WTC11 (cell line): ENCODE data around the gene RARB. TPM values are rescaled to one million over a fixed set of nuclear protein-coding genes. Genes with fewer than 3 reads are reported as not detected.

ENCODE experiments used
- ATAC-seq: fragments of 200-7000 bp; cut with Tn5 transposase; 2 replicates; pipeline ENCODE4 v1.10.0; 2021; ENCODE audit warnings: mild to moderate bottlenecking, moderate library complexity
- CTCF ChIA-PET: fragments of 300-600 bp; sonication (Branson Sonifier 250); formaldehyde crosslinking; loops from one replicate; lab custom pipeline; 2021; ENCODE audit warnings: antibody characterized with exemption; lab: Charles Lee
- POLR2A ChIA-PET: fragments of 350-600 bp; sonication (Branson Sonifier 250); formaldehyde crosslinking; loops from one replicate; lab custom pipeline; 2021; ENCODE audit warnings: antibody characterized with exemption; lab: Charles Lee
- DNase-seq: peaks from one replicate; pipeline ENCODE4 v3.0.0; 2021; ENCODE audit warnings: low spot score
- H3K27ac Mint-ChIP-seq: 2 replicates; pipeline ENCODE4 v1.8.0; 2021; ENCODE audit warnings: mixed read lengths
- H3K27me3 Mint-ChIP-seq: 2 replicates; pipeline ENCODE4 v1.8.0; 2021; ENCODE audit warnings: low read depth, mild to moderate bottlenecking, moderate library complexity, mixed read lengths
- H3K36me3 Mint-ChIP-seq: 2 replicates; pipeline ENCODE4 v1.8.0; 2021; ENCODE audit warnings: mixed read lengths
- H3K4me1 Mint-ChIP-seq: 2 replicates; pipeline ENCODE4 v1.8.0; 2022; ENCODE audit warnings: mixed read lengths
- H3K4me3 Mint-ChIP-seq: 2 replicates; pipeline ENCODE4 v1.8.0; 2021; ENCODE audit warnings: mild to moderate bottlenecking, moderate library complexity, mixed read lengths
- H3K9me3 Mint-ChIP-seq: 2 replicates; pipeline ENCODE4 v1.8.0; 2021; ENCODE audit warnings: mixed read lengths
- CBFB ChIP-seq: sonication (generic); formaldehyde crosslinking; IDR thresholded peaks from 2 replicates; pipeline ENCODE4 v1.8.1; 2022; ENCODE audit warnings: mild to moderate bottlenecking, low read depth, missing genetic modification reagents
- ELF4 ChIP-seq: sonication (generic); formaldehyde crosslinking; IDR thresholded peaks from 2 replicates; pipeline ENCODE4 v1.8.1; 2022; ENCODE audit warnings: low read depth, mild to moderate bottlenecking, moderate library complexity, missing genetic modification reagents
- MYBL2 ChIP-seq: sonication (generic); formaldehyde crosslinking; IDR thresholded peaks from 2 replicates; pipeline ENCODE4 v1.8.1; 2023; ENCODE audit warnings: mild to moderate bottlenecking, moderate library complexity, missing genetic modification reagents
- NR2C2 ChIP-seq: sonication (generic); formaldehyde crosslinking; IDR thresholded peaks from 2 replicates; pipeline ENCODE4 v1.8.0; 2022; ENCODE audit warnings: mild to moderate bottlenecking, missing genetic modification reagents
- NR3C1 ChIP-seq: sonication (generic); formaldehyde crosslinking; conservative IDR thresholded peaks from 2 replicates; pipeline ENCODE4 v1.8.1; 2023; ENCODE audit warnings: low read depth, mild to moderate bottlenecking, missing genetic modification reagents
- OVOL2 ChIP-seq: fragments of 250-450 bp; sonication (Bioruptor Pico); IDR thresholded peaks from 2 replicates; pipeline ENCODE4 v1.9.0; 2021; ENCODE audit warnings: mild to moderate bottlenecking, borderline replicate concordance
- SOX15 ChIP-seq: fragments of 250-450 bp; sonication (Bioruptor Pico); IDR thresholded peaks from 2 replicates; pipeline ENCODE4 v1.9.0; 2021; ENCODE audit warnings: mild to moderate bottlenecking
- TEAD4 ChIP-seq: sonication (generic); formaldehyde crosslinking; IDR thresholded peaks from 2 replicates; pipeline ENCODE4 v1.8.0; 2022; ENCODE audit warnings: mild to moderate bottlenecking, missing genetic modification reagents
- ZNF121 ChIP-seq: sonication (generic); formaldehyde crosslinking; IDR thresholded peaks from 2 replicates; pipeline ENCODE4 v1.8.0; 2023; ENCODE audit warnings: missing genetic modification reagents
- ZNF138 ChIP-seq: sonication (generic); formaldehyde crosslinking; conservative IDR thresholded peaks from 2 replicates; pipeline ENCODE4 v1.8.1; 2022; ENCODE audit warnings: mild to moderate bottlenecking, moderate library complexity, missing genetic modification reagents
- ZNF219 ChIP-seq: sonication (generic); formaldehyde crosslinking; IDR thresholded peaks from 2 replicates; pipeline ENCODE4 v1.8.0; 2023; ENCODE audit warnings: missing genetic modification reagents, mild to moderate bottlenecking, borderline replicate concordance
- ZNF263 ChIP-seq: sonication (generic); formaldehyde crosslinking; IDR thresholded peaks from 2 replicates; pipeline ENCODE4 v1.8.1; 2022; ENCODE audit warnings: low read depth, mild to moderate bottlenecking, moderate library complexity, missing genetic modification reagents
- total RNA-seq: library from RNA; stranded (reverse); gene quantifications from 3 replicates; pipeline ENCODE4 v1.2.3, GENCODE V29; 2021
- TF ChIP-seq, protein P1 (sequence below): sonication (generic); formaldehyde crosslinking; IDR thresholded peaks from 2 replicates; pipeline ENCODE4 v1.8.1; 2022; ENCODE audit warnings: low read depth, missing genetic modification reagents, borderline replicate concordance
- TF ChIP-seq, protein P2 (sequence below): sonication (generic); formaldehyde crosslinking; IDR thresholded peaks from 2 replicates; pipeline ENCODE4 v1.8.0; 2023; ENCODE audit warnings: mild to moderate bottlenecking, missing genetic modification reagents
- TF ChIP-seq, protein P3 (sequence below): sonication (generic); formaldehyde crosslinking; IDR thresholded peaks from 2 replicates; pipeline ENCODE4 v1.8.1; 2023; ENCODE audit warnings: mild to moderate bottlenecking, missing genetic modification reagents, moderate library complexity
- TF ChIP-seq, protein P4 (sequence below): fragments of 250-450 bp; sonication (Bioruptor Pico); IDR thresholded peaks from 2 replicates; pipeline ENCODE4 v1.9.0; 2021; ENCODE audit warnings: mild to moderate bottlenecking, borderline replicate concordance
- TF ChIP-seq, protein P5 (sequence below): sonication (generic); formaldehyde crosslinking; IDR thresholded peaks from 2 replicates; pipeline ENCODE4 v1.8.0; 2022; ENCODE audit warnings: mild to moderate bottlenecking, missing genetic modification reagents
- TF ChIP-seq, protein P6 (sequence below): sonication (generic); formaldehyde crosslinking; IDR thresholded peaks from 2 replicates; pipeline ENCODE4 v1.8.1; 2023; ENCODE audit warnings: mild to moderate bottlenecking, missing genetic modification reagents, borderline replicate concordance

RARB gene
- total RNA-seq, 1 experiment from 2014 or later = not detected

DNA sequence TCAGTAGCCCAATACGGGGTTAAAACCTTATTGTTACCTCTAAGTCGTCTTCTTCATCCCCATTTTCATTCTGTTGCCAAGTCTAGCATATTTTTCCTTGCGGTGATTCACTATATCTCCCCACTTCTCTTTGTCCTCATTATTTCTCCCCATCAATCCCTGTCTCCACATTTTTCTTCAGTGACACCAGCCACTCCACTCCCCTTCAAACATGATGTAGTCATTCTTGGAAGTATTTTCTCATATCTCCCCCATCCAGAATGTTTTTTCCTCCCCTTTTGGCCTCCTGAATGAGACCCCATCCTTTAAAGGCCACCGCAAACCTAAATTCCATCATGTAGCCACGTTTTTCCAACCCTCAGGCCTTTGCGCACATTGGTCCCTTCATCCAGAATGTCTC is 130.7 kb downstream of the RARB start (continued):
- TF ChIP-seq ZNF121 (CRISPR knock-in tag) = no peak
- no peak for TF ChIP-seq NR2C2
- no peak for TF ChIP-seq OVOL2 (CRISPR knock-in tag)
- TF ChIP-seq, protein P1, sequence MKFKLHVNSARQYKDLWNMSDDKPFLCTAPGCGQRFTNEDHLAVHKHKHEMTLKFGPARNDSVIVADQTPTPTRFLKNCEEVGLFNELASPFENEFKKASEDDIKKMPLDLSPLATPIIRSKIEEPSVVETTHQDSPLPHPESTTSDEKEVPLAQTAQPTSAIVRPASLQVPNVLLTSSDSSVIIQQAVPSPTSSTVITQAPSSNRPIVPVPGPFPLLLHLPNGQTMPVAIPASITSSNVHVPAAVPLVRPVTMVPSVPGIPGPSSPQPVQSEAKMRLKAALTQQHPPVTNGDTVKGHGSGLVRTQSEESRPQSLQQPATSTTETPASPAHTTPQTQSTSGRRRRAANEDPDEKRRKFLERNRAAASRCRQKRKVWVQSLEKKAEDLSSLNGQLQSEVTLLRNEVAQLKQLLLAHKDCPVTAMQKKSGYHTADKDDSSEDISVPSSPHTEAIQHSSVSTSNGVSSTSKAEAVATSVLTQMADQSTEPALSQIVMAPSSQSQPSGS (CRISPR knock-in tag) = no peak
- TF ChIP-seq CBFB (CRISPR knock-in tag) = no peak
- TF ChIP-seq, protein P2, sequence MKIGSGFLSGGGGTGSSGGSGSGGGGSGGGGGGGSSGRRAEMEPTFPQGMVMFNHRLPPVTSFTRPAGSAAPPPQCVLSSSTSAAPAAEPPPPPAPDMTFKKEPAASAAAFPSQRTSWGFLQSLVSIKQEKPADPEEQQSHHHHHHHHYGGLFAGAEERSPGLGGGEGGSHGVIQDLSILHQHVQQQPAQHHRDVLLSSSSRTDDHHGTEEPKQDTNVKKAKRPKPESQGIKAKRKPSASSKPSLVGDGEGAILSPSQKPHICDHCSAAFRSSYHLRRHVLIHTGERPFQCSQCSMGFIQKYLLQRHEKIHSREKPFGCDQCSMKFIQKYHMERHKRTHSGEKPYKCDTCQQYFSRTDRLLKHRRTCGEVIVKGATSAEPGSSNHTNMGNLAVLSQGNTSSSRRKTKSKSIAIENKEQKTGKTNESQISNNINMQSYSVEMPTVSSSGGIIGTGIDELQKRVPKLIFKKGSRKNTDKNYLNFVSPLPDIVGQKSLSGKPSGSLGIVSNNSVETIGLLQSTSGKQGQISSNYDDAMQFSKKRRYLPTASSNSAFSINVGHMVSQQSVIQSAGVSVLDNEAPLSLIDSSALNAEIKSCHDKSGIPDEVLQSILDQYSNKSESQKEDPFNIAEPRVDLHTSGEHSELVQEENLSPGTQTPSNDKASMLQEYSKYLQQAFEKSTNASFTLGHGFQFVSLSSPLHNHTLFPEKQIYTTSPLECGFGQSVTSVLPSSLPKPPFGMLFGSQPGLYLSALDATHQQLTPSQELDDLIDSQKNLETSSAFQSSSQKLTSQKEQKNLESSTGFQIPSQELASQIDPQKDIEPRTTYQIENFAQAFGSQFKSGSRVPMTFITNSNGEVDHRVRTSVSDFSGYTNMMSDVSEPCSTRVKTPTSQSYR (CRISPR knock-in tag) = no peak
- TF ChIP-seq, protein P3, sequence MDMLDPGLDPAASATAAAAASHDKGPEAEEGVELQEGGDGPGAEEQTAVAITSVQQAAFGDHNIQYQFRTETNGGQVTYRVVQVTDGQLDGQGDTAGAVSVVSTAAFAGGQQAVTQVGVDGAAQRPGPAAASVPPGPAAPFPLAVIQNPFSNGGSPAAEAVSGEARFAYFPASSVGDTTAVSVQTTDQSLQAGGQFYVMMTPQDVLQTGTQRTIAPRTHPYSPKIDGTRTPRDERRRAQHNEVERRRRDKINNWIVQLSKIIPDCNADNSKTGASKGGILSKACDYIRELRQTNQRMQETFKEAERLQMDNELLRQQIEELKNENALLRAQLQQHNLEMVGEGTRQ (CRISPR knock-in tag) = no peak
- TF ChIP-seq TEAD4 (CRISPR knock-in tag) = no peak
- no peak for TF ChIP-seq ZNF263 (CRISPR knock-in tag)
- TF ChIP-seq ZNF138 (CRISPR knock-in tag) = no peak

DNA sequence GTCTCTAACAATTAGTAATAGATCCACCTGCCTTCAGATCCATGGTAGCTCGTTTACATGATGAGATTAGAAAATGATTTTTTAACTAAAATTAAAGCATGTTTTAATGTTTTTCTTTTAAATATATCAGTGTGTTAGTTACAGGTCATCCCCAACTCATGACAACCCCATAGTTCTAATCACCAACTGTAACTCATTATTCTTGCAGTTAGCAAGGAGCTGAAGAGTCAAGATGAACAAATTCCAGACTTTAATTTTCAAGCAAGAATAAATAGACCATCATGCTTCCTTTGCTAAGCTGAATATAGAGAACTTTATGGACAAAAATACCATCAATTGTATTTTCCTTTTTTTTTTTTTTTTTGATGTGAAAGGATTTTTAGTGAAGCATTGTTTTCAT is 135.5 kb downstream of the RARB start:
- Mint-ChIP-seq H3K4me1 (no peaks in the 10 kb centered on the region), H3K27ac (no peak overlapping the region), H3K9me3 (no peaks in the 10 kb centered on the region), H3K27me3 (no peaks in the 10 kb centered on the region), H3K36me3 (no peaks in the 10 kb centered on the region), H3K4me3 (no peak overlapping the region)
- ATAC-seq = no peak
- CTCF ChIA-PET = interaction anchor here (0.7 kb wide), 1 partner anchor 753 kb away, joined by 3 read pairs; no protein-coding TSS in a partner anchor
- no peak for DNase-seq
- POLR2A ChIA-PET = no interaction called here
- TF ChIP-seq, protein P2 (CRISPR knock-in tag) = no peak
- TF ChIP-seq, protein P4, sequence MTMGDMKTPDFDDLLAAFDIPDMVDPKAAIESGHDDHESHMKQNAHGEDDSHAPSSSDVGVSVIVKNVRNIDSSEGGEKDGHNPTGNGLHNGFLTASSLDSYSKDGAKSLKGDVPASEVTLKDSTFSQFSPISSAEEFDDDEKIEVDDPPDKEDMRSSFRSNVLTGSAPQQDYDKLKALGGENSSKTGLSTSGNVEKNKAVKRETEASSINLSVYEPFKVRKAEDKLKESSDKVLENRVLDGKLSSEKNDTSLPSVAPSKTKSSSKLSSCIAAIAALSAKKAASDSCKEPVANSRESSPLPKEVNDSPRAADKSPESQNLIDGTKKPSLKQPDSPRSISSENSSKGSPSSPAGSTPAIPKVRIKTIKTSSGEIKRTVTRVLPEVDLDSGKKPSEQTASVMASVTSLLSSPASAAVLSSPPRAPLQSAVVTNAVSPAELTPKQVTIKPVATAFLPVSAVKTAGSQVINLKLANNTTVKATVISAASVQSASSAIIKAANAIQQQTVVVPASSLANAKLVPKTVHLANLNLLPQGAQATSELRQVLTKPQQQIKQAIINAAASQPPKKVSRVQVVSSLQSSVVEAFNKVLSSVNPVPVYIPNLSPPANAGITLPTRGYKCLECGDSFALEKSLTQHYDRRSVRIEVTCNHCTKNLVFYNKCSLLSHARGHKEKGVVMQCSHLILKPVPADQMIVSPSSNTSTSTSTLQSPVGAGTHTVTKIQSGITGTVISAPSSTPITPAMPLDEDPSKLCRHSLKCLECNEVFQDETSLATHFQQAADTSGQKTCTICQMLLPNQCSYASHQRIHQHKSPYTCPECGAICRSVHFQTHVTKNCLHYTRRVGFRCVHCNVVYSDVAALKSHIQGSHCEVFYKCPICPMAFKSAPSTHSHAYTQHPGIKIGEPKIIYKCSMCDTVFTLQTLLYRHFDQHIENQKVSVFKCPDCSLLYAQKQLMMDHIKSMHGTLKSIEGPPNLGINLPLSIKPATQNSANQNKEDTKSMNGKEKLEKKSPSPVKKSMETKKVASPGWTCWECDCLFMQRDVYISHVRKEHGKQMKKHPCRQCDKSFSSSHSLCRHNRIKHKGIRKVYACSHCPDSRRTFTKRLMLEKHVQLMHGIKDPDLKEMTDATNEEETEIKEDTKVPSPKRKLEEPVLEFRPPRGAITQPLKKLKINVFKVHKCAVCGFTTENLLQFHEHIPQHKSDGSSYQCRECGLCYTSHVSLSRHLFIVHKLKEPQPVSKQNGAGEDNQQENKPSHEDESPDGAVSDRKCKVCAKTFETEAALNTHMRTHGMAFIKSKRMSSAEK = no peak
- no peak for TF ChIP-seq NR3C1 (CRISPR knock-in tag)
- no peak for TF ChIP-seq SOX15 (CRISPR knock-in tag)
- TF ChIP-seq, protein P5, sequence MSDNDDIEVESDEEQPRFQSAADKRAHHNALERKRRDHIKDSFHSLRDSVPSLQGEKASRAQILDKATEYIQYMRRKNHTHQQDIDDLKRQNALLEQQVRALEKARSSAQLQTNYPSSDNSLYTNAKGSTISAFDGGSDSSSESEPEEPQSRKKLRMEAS (CRISPR knock-in tag) = no peak
- no peak for TF ChIP-seq MYBL2 (CRISPR knock-in tag)
- no peak for TF ChIP-seq CBFB (CRISPR knock-in tag)
- TF ChIP-seq ELF4 (CRISPR knock-in tag) = no peak
- TF ChIP-seq, protein P6, sequence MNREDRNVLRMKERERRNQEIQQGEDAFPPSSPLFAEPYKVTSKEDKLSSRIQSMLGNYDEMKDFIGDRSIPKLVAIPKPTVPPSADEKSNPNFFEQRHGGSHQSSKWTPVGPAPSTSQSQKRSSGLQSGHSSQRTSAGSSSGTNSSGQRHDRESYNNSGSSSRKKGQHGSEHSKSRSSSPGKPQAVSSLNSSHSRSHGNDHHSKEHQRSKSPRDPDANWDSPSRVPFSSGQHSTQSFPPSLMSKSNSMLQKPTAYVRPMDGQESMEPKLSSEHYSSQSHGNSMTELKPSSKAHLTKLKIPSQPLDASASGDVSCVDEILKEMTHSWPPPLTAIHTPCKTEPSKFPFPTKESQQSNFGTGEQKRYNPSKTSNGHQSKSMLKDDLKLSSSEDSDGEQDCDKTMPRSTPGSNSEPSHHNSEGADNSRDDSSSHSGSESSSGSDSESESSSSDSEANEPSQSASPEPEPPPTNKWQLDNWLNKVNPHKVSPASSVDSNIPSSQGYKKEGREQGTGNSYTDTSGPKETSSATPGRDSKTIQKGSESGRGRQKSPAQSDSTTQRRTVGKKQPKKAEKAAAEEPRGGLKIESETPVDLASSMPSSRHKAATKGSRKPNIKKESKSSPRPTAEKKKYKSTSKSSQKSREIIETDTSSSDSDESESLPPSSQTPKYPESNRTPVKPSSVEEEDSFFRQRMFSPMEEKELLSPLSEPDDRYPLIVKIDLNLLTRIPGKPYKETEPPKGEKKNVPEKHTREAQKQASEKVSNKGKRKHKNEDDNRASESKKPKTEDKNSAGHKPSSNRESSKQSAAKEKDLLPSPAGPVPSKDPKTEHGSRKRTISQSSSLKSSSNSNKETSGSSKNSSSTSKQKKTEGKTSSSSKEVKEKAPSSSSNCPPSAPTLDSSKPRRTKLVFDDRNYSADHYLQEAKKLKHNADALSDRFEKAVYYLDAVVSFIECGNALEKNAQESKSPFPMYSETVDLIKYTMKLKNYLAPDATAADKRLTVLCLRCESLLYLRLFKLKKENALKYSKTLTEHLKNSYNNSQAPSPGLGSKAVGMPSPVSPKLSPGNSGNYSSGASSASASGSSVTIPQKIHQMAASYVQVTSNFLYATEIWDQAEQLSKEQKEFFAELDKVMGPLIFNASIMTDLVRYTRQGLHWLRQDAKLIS (CRISPR knock-in tag) = no peak
- TF ChIP-seq ZNF219 (CRISPR knock-in tag) = no peak
